A673 (cell line): ENCODE measurements around the gene GTF2IRD2.
"Not testable (repeated sequence)": the region's sequence is repeated elsewhere in the genome, so short reads cannot be mapped to it uniquely, and the experiment has no call there.

Source experiments
- EZH2 ChIP-seq: fragments of 200-600 bp; sonication (generic); IDR thresholded peaks from 2 replicates; pipeline ENCODE4 v1.6.1; 2017; ENCODE audit warnings: borderline replicate concordance, low read depth, mild to moderate bottlenecking, mixed read lengths, antibody characterized with exemption, low read length; ENCODE audit not compliant: poor library complexity, severe bottlenecking
- TF ChIP-seq, protein P1 (sequence below): fragments of 300-800, 200-600 bp; sonication (generic); conservative IDR thresholded peaks from 2 replicates; pipeline ENCODE4 v1.5.1; 2017; ENCODE audit warnings: low read depth, mild to moderate bottlenecking, antibody characterized with exemption, low read length, moderate library complexity, mixed read lengths

DNA sequence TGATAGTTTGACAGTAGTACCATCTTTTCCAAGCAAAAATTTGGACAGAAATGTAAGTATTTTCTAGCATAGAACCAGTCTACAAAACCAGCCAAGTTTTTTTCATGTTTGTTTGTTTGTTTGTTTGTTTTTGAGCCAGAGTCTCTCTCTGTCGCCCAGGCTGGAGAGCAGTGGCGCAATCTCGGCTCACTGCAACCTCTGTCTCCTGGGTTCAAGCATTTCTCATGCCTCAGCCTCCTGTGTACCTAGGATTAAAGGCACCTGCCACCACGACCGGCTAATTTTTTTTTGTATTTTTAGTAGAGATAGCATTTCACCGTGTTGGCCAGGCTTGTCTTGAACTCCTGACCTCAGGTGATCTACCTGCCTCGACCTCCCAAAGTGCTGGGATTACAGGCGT, 14.4 kb upstream of the GTF2IRD2 start:
- TF ChIP-seq, protein P1, sequence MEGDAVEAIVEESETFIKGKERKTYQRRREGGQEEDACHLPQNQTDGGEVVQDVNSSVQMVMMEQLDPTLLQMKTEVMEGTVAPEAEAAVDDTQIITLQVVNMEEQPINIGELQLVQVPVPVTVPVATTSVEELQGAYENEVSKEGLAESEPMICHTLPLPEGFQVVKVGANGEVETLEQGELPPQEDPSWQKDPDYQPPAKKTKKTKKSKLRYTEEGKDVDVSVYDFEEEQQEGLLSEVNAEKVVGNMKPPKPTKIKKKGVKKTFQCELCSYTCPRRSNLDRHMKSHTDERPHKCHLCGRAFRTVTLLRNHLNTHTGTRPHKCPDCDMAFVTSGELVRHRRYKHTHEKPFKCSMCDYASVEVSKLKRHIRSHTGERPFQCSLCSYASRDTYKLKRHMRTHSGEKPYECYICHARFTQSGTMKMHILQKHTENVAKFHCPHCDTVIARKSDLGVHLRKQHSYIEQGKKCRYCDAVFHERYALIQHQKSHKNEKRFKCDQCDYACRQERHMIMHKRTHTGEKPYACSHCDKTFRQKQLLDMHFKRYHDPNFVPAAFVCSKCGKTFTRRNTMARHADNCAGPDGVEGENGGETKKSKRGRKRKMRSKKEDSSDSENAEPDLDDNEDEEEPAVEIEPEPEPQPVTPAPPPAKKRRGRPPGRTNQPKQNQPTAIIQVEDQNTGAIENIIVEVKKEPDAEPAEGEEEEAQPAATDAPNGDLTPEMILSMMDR, result not testable (repeated sequence)
- not testable (repeated sequence) for TF ChIP-seq EZH2
